ENCODE data around the gene KLHDC9. TPM values are rescaled to one million over a fixed set of nuclear protein-coding genes. Genes with fewer than 3 reads are reported as not detected.
A peak's percentile ranks its signal among the peaks of the same experiment; 100 is the strongest.

The KLHDC9 gene, protein sequence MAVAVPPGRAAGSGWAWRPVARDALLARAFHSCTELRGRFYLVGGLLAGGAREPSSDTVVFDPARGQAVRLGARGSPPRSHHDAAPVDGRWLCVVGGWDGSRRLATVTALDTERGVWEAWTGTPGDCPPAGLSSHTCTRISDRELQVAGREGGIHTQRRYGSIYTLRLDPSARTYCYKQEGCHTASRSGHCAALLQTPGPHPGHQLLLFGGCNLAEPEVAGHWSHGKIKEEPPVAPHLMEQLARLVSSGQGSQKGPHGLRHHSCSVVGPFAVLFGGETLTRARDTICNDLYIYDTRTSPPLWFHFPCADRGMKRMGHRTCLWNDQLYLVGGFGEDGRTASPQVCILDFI
- total RNA-seq: 3.6 and 3.7 TPM in 2 replicates
- long read RNA-seq, partial matches to known transcripts: 0 of 3 reads
- long read RNA-seq, other reads (novel, unspliced or antisense): 1 of 3 reads

DNA sequence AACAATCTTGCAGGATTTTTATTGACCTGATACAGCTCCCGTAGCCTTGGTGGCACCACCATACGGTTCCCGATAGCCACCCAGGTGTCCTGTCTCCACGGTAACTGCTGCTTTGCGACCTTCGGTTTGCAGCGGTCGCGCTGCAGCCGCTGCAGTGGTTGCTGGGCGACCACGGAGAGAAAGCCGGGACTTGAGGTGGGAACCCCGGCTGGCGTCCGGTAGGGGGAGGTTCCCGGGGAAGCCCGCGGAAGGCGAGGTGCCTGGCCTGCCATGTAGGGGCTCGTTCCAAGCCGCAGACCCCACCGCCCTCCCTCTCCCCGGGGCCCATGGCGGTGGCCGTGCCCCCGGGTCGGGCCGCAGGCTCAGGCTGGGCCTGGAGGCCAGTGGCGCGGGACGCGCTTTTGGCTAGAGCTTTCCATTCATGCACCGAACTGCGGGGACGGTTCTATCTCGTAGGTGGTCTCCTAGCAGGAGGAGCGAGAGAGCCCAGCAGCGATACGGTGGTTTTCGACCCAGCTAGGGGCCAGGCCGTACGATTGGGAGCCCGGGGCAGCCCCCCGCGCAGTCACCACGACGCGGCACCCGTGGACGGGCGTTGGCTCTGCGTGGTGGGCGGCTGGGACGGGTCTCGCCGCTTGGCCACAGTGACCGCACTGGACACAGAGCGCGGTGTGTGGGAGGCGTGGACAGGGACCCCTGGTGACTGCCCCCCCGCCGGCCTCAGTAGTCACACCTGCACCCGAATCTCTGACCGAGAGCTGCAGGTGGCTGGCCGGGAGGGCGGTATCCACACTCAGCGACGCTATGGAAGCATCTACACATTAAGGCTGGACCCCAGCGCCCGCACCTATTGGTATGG, at the start of gene KLHDC9:
Gene KLHDC9, plus strand, starts transcription at position 152 of the 859 bp plus-strand sequence. Its CDS starts 175 bp downstream, at position 327.
- H3K9me3 Mint-ChIP-seq (ENCODE audit: unreplicated experiment): no peaks in the 10 kb centered on the region
- peak within 1 kb of the TSS; percentile 39 for H3K27ac Mint-ChIP-seq (ENCODE audit: unreplicated experiment)
- H3K36me3 Mint-ChIP-seq (ENCODE audit: unreplicated experiment): peaks cover 5% of the 10 kb centered on the region
- peaks cover 11% of the 10 kb centered on the region for H3K4me1 Mint-ChIP-seq (ENCODE audit: unreplicated experiment)
- TF ChIP-seq, protein P1, sequence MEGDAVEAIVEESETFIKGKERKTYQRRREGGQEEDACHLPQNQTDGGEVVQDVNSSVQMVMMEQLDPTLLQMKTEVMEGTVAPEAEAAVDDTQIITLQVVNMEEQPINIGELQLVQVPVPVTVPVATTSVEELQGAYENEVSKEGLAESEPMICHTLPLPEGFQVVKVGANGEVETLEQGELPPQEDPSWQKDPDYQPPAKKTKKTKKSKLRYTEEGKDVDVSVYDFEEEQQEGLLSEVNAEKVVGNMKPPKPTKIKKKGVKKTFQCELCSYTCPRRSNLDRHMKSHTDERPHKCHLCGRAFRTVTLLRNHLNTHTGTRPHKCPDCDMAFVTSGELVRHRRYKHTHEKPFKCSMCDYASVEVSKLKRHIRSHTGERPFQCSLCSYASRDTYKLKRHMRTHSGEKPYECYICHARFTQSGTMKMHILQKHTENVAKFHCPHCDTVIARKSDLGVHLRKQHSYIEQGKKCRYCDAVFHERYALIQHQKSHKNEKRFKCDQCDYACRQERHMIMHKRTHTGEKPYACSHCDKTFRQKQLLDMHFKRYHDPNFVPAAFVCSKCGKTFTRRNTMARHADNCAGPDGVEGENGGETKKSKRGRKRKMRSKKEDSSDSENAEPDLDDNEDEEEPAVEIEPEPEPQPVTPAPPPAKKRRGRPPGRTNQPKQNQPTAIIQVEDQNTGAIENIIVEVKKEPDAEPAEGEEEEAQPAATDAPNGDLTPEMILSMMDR (IDR thresholded peaks at IDR 0.05): no peak
- peaks cover 18% of the 10 kb centered on the region for H3K27me3 Mint-ChIP-seq (ENCODE audit: unreplicated experiment)
- H3K4me3 Mint-ChIP-seq (ENCODE audit: unreplicated experiment): peak within 1 kb of the TSS; percentile 79
- peak; percentile 88 for DNase-seq (ENCODE audit: extremely low spot score, unreplicated experiment)

DNA sequence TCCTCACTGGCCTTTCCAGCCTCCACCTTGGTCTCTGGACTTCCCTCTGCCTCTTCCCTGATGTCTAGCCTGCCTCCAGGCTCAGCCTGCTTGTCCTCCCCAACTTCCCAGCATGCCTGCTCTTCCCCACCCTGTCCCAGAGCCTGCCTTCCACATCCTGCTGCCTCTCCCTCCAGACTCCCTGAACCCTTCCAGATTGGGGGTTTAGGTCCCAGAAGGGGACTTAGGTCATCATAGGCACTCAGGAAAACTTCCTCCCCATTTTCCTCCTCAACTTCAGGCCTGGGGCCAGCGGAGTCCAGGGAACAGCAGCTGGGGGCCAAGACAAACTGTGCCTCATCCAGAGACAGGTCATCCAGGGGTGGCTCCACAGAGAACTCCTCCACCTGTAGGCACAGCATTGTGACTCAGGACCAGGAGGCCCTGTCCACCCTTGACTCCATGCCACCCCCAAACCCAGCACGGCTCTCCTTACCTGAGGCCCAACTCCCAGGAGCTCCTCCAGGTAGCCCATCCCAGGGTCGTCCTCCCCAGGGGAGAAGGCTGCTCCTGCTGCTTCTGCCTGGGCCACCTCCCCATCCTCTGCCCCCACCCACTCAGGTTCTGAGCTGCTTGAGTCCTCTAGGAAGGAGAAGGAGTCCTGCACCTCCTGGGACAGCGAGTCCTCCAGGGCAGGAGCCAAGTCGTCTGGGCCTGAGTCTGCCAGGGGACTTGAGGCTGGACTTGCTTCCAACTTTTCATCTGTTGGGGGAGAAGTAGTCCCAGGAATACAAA, 49.0 kb upstream of the KLHDC9 start:
- TF ChIP-seq, protein P1 (IDR thresholded peaks at IDR 0.05): no peak
- H3K27ac Mint-ChIP-seq (ENCODE audit: unreplicated experiment): no peak overlapping the region
- no peaks in the 10 kb centered on the region for H3K27me3 Mint-ChIP-seq (ENCODE audit: unreplicated experiment)
- peaks cover 24% of the 10 kb centered on the region for H3K9me3 Mint-ChIP-seq (ENCODE audit: unreplicated experiment)
- H3K4me1 Mint-ChIP-seq (ENCODE audit: unreplicated experiment): peaks cover 7% of the 10 kb centered on the region
- H3K4me3 Mint-ChIP-seq (ENCODE audit: unreplicated experiment): no peak overlapping the region
- peaks cover 4% of the 10 kb centered on the region for H3K36me3 Mint-ChIP-seq (ENCODE audit: unreplicated experiment)
- DNase-seq (ENCODE audit: extremely low spot score, unreplicated experiment): no peak

DNA sequence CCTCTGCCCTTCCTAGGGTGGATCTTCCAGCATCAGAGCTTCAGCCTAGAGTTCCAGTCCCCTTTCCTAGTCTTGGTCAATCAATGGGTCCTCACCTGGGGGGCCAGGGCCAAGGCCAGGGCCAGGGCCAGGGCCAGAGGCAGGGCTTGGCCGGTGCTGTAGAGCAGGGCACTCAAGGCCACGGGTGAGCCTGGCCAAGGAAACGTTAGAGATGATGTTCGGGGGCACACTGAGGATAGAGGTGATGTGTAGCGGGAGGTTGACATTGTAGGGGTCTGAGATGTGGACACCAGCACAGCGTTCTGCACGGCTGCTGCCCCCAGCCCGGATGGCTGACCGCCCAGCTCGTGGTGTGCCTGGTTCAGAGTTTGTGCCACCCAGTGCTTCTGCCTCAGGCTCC, 46.9 kb upstream of the KLHDC9 start:
- H3K27me3 Mint-ChIP-seq (ENCODE audit: unreplicated experiment): peaks cover 3% of the 10 kb centered on the region
- H3K27ac Mint-ChIP-seq (ENCODE audit: unreplicated experiment): no peak overlapping the region
- H3K4me1 Mint-ChIP-seq (ENCODE audit: unreplicated experiment): peaks cover 2% of the 10 kb centered on the region
- H3K36me3 Mint-ChIP-seq (ENCODE audit: unreplicated experiment): peaks cover 4% of the 10 kb centered on the region
- TF ChIP-seq, protein P1 (IDR thresholded peaks at IDR 0.05): no peak
- no peak for DNase-seq (ENCODE audit: extremely low spot score, unreplicated experiment)
- no peak overlapping the region for H3K4me3 Mint-ChIP-seq (ENCODE audit: unreplicated experiment)
- peaks cover 24% of the 10 kb centered on the region for H3K9me3 Mint-ChIP-seq (ENCODE audit: unreplicated experiment)

DNA sequence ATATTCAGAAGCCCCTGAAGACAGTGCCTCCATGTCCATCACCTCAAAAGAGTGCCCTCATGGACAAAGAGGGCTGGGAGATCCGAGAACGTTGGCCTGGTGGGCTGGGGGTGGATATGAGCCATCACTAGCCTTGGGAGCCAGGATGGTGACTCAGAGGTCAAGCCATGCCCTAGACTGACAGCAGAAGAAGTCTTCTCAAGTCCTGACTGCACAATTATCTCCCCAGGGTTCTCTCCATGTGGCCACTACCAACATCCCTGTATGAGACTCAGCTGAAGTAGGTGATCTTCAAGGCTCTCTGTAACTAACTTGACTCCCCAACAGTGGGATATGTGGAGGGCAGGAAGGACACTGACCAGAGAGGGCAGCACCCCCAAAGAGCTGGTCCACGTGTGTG, 45.3 kb upstream of the KLHDC9 start:
- Mint-ChIP-seq H3K27me3 (ENCODE audit: unreplicated experiment) (peaks cover 9% of the 10 kb centered on the region), H3K4me3 (ENCODE audit: unreplicated experiment) (no peak overlapping the region), H3K27ac (ENCODE audit: unreplicated experiment) (no peak overlapping the region), H3K4me1 (ENCODE audit: unreplicated experiment) (no peaks in the 10 kb centered on the region), H3K9me3 (ENCODE audit: unreplicated experiment) (peaks cover 10% of the 10 kb centered on the region), H3K36me3 (ENCODE audit: unreplicated experiment) (no peaks in the 10 kb centered on the region)
- TF ChIP-seq, protein P1 (IDR thresholded peaks at IDR 0.05): no peak
- no peak for DNase-seq (ENCODE audit: extremely low spot score, unreplicated experiment)

Data from osteocyte (in vitro differentiated cells).